ENCODE measurements around the gene EOMES.

The EOMES gene

GRCh38 chr3:27729748-27730611, 7.9 kb upstream of the EOMES start:
- Histone ChIP-seq H3K9me3 (ENCODE audit: control insufficient read depth, low read depth, low read length) (no peaks in the 10 kb centered on the region), H3K4me3 (ENCODE audit: low read length) (peak overlapping the region; percentile 44), H3K36me3 (ENCODE audit: control insufficient read depth, low read depth, low read length) (no peaks in the 10 kb centered on the region), H3K27ac (ENCODE audit: low read length) (no peak overlapping the region), H3K4me1 (ENCODE audit: control insufficient read depth, low read depth, low read length) (peaks cover 53% of the 10 kb centered on the region), H3K9ac (ENCODE audit: low read length) (no peak overlapping the region), H3K27me3 (ENCODE audit: control insufficient read depth, insufficient read depth, low read length) (peaks cover 94% of the 10 kb centered on the region)

GRCh38 chr3:27729325-27729724, 7.2 kb upstream of the EOMES start:
- H3K36me3 ChIP-seq (ENCODE audit: control insufficient read depth, low read depth, low read length): no peaks in the 10 kb centered on the region
- H3K27me3 ChIP-seq (ENCODE audit: control insufficient read depth, insufficient read depth, low read length): peaks cover 100% of the 10 kb centered on the region
- H3K9me3 ChIP-seq (ENCODE audit: control insufficient read depth, low read depth, low read length): no peaks in the 10 kb centered on the region
- H3K4me3 ChIP-seq (ENCODE audit: low read length): peak overlapping the region; percentile 44
- peaks cover 59% of the 10 kb centered on the region for H3K4me1 ChIP-seq (ENCODE audit: control insufficient read depth, low read depth, low read length)
- H3K27ac ChIP-seq (ENCODE audit: low read length): no peak overlapping the region
- no peak overlapping the region for H3K9ac ChIP-seq (ENCODE audit: low read length)

- H3K9ac ChIP-seq (ENCODE audit: low read length): no peak overlapping the region
- no peaks in the 10 kb centered on the region for H3K9me3 ChIP-seq (ENCODE audit: control insufficient read depth, low read depth, low read length)
- H3K36me3 ChIP-seq (ENCODE audit: control insufficient read depth, low read depth, low read length): no peaks in the 10 kb centered on the region
- peak overlapping the region; percentile 44 for H3K4me3 ChIP-seq (ENCODE audit: low read length)
- peaks cover 68% of the 10 kb centered on the region for H3K4me1 ChIP-seq (ENCODE audit: control insufficient read depth, low read depth, low read length)
- H3K27ac ChIP-seq (ENCODE audit: low read length): no peak overlapping the region
- peaks cover 100% of the 10 kb centered on the region for H3K27me3 ChIP-seq (ENCODE audit: control insufficient read depth, insufficient read depth, low read length)
Measured at GRCh38 chr3:27728195-27729087, 6.3 kb upstream of the EOMES start.

- H3K9me3 ChIP-seq (ENCODE audit: control insufficient read depth, low read depth, low read length): no peaks in the 10 kb centered on the region
- no peak overlapping the region for H3K27ac ChIP-seq (ENCODE audit: low read length)
- H3K36me3 ChIP-seq (ENCODE audit: control insufficient read depth, low read depth, low read length): no peaks in the 10 kb centered on the region
- peaks cover 65% of the 10 kb centered on the region for H3K4me1 ChIP-seq (ENCODE audit: control insufficient read depth, low read depth, low read length)
- no peak overlapping the region for H3K4me3 ChIP-seq (ENCODE audit: low read length)
- peaks cover 98% of the 10 kb centered on the region for H3K27me3 ChIP-seq (ENCODE audit: control insufficient read depth, insufficient read depth, low read length)
- H3K9ac ChIP-seq (ENCODE audit: low read length): no peak overlapping the region
Measured at GRCh38 chr3:27726240-27726639, 4.1 kb upstream of the EOMES start.

GRCh38 chr3:27724459-27725197, 2.5 kb upstream of the EOMES start:
- Histone ChIP-seq H3K36me3 (ENCODE audit: control insufficient read depth, low read depth, low read length) (no peaks in the 10 kb centered on the region), H3K4me1 (ENCODE audit: control insufficient read depth, low read depth, low read length) (peaks cover 62% of the 10 kb centered on the region), H3K9ac (ENCODE audit: low read length) (no peak overlapping the region), H3K27ac (ENCODE audit: low read length) (no peak overlapping the region), H3K27me3 (ENCODE audit: control insufficient read depth, insufficient read depth, low read length) (peaks cover 98% of the 10 kb centered on the region), H3K9me3 (ENCODE audit: control insufficient read depth, low read depth, low read length) (no peaks in the 10 kb centered on the region), H3K4me3 (ENCODE audit: low read length) (no peak overlapping the region)

- Histone ChIP-seq H3K9ac (ENCODE audit: low read length) (no peak overlapping the region), H3K9me3 (ENCODE audit: control insufficient read depth, low read depth, low read length) (no peaks in the 10 kb centered on the region), H3K4me3 (ENCODE audit: low read length) (peak overlapping the region; percentile 58), H3K27me3 (ENCODE audit: control insufficient read depth, insufficient read depth, low read length) (peaks cover 98% of the 10 kb centered on the region), H3K27ac (ENCODE audit: low read length) (no peak overlapping the region), H3K4me1 (ENCODE audit: control insufficient read depth, low read depth, low read length) (peaks cover 62% of the 10 kb centered on the region), H3K36me3 (ENCODE audit: control insufficient read depth, low read depth, low read length) (no peaks in the 10 kb centered on the region)
Measured at GRCh38 chr3:27723815-27724458, 1.8 kb upstream of the EOMES start.

GRCh38 chr3:27723456-27723814, 1.3 kb upstream of the EOMES start:
- H3K9me3 ChIP-seq (ENCODE audit: control insufficient read depth, low read depth, low read length): no peaks in the 10 kb centered on the region
- H3K27me3 ChIP-seq (ENCODE audit: control insufficient read depth, insufficient read depth, low read length): peaks cover 98% of the 10 kb centered on the region

GRCh38 chr3:27723001-27723445, 900 bp upstream of the EOMES start:
- Histone ChIP-seq H3K9me3 (ENCODE audit: control insufficient read depth, low read depth, low read length) (no peaks in the 10 kb centered on the region), H3K36me3 (ENCODE audit: control insufficient read depth, low read depth, low read length) (no peaks in the 10 kb centered on the region), H3K4me3 (ENCODE audit: low read length) (peak overlapping the region; percentile 58), H3K4me1 (ENCODE audit: control insufficient read depth, low read depth, low read length) (peaks cover 68% of the 10 kb centered on the region), H3K27ac (ENCODE audit: low read length) (no peak overlapping the region), H3K27me3 (ENCODE audit: control insufficient read depth, insufficient read depth, low read length) (peaks cover 98% of the 10 kb centered on the region), H3K9ac (ENCODE audit: low read length) (no peak overlapping the region)

More at GRCh38 chr3:27723456-27723814, 1.3 kb upstream of the EOMES start:
- Histone ChIP-seq H3K4me3 (ENCODE audit: low read length) (peak overlapping the region; percentile 58), H3K27ac (ENCODE audit: low read length) (no peak overlapping the region), H3K9ac (ENCODE audit: low read length) (no peak overlapping the region), H3K36me3 (ENCODE audit: control insufficient read depth, low read depth, low read length) (no peaks in the 10 kb centered on the region), H3K4me1 (ENCODE audit: control insufficient read depth, low read depth, low read length) (peaks cover 67% of the 10 kb centered on the region)

GRCh38 chr3:27720899-27721716, 1.0 kb downstream of the EOMES start:
- Histone ChIP-seq H3K9me3 (ENCODE audit: control insufficient read depth, low read depth, low read length) (no peaks in the 10 kb centered on the region), H3K4me3 (ENCODE audit: low read length) (peak overlapping the region; percentile 58), H3K9ac (ENCODE audit: low read length) (no peak overlapping the region), H3K27me3 (ENCODE audit: control insufficient read depth, insufficient read depth, low read length) (peaks cover 98% of the 10 kb centered on the region), H3K27ac (ENCODE audit: low read length) (no peak overlapping the region), H3K36me3 (ENCODE audit: control insufficient read depth, low read depth, low read length) (no peaks in the 10 kb centered on the region), H3K4me1 (ENCODE audit: control insufficient read depth, low read depth, low read length) (peaks cover 60% of the 10 kb centered on the region)

GRCh38 chr3:27719314-27720003, 2.7 kb downstream of the EOMES start:
- H3K36me3 ChIP-seq (ENCODE audit: control insufficient read depth, low read depth, low read length): no peaks in the 10 kb centered on the region
- no peaks in the 10 kb centered on the region for H3K9me3 ChIP-seq (ENCODE audit: control insufficient read depth, low read depth, low read length)
- no peak overlapping the region for H3K27ac ChIP-seq (ENCODE audit: low read length)
- peaks cover 98% of the 10 kb centered on the region for H3K27me3 ChIP-seq (ENCODE audit: control insufficient read depth, insufficient read depth, low read length)
- peak overlapping the region; percentile 37 for H3K4me3 ChIP-seq (ENCODE audit: low read length)
- peaks cover 59% of the 10 kb centered on the region for H3K4me1 ChIP-seq (ENCODE audit: control insufficient read depth, low read depth, low read length)
- H3K9ac ChIP-seq (ENCODE audit: low read length): no peak overlapping the region
